SW 1271 (cell line): Measurements from ENCODE around the gene PACS1.
"Not testable (repeated sequence)": the region's sequence is repeated elsewhere in the genome, so short reads cannot be mapped to it uniquely, and the experiment has no call there.

Experiments used
- DNase-seq, 2 experiments: peaks; one replicate each; lab custom pipeline; 2025; lab: John Stamatoyannopoulos, UW

PACS1 gene

GRCh38 chr11:66111158-66111557 is 41.1 kb downstream of the PACS1 start:
- no peak for DNase-seq

GRCh38 chr11:66112041-66112491 is 42.0 kb downstream of the PACS1 start:
- no peak for DNase-seq

GRCh38 chr11:66112601-66113499 is 42.8 kb downstream of the PACS1 start:
- peak; percentile 51 to 87 for DNase-seq

GRCh38 chr11:66114957-66115356 is 44.9 kb downstream of the PACS1 start:
- not testable (repeated sequence) for DNase-seq

GRCh38 chr11:66115638-66116301 is 45.7 kb downstream of the PACS1 start:
- no peak for DNase-seq

DNA sequence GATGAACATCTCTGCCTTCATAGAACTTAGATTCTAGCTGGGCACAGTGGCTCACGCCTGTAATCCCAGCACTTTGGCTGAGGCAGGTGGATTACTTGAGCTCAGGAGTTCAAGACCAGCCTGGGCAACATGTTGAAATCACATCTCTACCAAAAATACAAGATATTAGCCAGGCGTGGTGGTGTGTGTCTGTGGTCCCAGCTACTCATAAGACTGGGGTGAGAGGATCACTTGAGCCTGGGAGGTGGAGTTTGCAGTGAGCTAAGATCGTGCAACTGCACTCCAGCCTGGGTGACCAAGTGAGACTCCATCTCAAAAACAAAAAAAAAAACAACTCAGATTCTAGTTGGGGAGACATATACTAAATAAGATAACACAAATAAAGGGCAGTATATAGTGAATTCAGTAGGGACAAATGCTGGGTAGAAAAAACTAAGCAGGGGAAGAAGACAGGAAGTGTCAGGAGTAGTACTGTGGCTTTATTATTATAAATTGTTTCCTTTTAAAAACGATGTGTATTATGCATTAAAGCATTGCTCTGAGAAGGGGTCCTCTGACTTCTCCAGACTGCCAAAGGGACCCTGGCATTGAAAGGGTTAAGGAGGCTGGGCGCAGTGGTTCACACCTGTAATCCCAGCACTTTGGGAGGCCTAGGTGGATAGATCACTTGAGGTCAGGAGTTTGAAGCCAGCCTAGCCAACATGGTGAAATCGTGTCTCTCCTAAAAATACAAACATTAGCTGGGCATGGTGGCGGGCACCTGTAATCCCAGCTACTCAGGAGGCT is 46.7 kb downstream of the PACS1 start:
- no peak for DNase-seq

GRCh38 chr11:66118847-66119246 is 48.8 kb downstream of the PACS1 start:
- no peak for DNase-seq

GRCh38 chr11:66119348-66120133 is 49.5 kb downstream of the PACS1 start:
- DNase-seq, result peak; percentile 40 to 91

GRCh38 chr11:66121466-66121865 is 51.4 kb downstream of the PACS1 start:
- no peak for DNase-seq

DNA sequence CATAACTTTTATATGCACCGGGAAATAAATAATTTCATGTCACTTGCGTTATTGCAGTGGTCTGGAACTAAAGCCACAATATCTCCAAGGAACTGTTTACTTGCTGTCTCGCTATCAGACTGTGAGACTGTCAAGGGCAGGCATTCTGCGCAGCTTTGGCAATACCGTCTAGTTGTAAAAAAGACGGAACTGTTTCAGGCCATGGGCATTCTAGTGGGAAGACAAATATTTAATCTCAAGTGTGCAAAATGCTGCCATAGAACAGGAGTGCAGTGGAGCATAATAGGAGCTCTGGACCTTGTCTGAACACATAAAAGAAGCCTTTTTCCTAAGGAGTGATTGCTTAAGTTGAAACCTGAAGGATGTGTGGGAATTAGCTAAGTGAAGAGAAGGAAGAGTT is 53.8 kb downstream of the PACS1 start:
- no peak for DNase-seq

DNA sequence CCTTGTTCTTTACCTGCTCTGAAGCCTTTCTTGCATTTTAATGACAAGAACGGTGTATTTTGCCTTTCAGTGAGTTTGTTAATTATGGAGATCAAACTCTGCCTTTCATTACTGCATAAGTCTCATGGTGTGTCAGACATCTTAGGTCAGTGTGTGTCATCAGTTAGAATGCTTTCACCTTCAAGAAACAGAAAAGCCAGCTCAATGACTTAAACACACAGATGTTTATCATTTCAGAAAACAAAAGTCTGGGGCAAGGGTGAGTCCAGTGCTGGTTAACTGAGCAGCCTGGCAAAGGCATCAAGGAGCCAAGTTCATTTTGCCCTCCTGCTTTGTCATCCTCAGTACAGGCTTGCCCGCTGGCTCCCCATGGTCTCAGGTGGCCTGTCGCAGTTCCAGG is 54.5 kb downstream of the PACS1 start:
- DNase-seq, result no peak

- no peak for DNase-seq
Observed at GRCh38 chr11:66126064-66126463, 56.0 kb downstream of the PACS1 start.

- DNase-seq, result no peak
Observed at GRCh38 chr11:66126808-66127555, 56.9 kb downstream of the PACS1 start.

GRCh38 chr11:66130978-66131377 is 60.9 kb downstream of the PACS1 start:
- DNase-seq, result no peak

GRCh38 chr11:66131937-66132632 is 62.0 kb downstream of the PACS1 start:
- no peak for DNase-seq

DNA sequence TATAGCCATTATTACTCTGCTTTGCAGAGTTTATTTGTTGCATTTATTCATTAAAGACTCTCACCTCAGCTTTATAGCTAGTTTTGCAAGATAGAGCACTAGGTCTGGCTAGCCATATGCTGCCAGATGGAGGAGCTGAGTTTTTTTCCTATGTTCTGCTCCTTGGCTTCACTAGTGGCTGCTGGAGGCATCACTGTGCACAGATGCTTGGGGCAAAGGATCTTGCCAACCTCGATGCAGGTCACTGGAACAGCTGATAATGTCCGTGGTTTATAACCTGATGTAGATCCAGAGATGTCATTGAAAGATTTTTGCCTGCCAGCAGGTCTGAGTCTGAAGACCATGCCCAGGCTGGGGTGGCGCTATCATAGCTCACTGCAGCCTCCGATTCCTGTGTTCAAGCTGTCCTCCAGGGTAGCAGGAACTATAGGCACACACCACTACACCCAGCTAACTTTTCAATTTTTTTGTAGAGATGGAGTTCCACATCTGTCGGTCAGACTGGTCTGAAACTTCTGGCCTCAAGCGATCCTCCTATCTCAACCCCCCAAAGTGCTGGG is 63.2 kb downstream of the PACS1 start:
- no peak for DNase-seq

GRCh38 chr11:66136752-66137123 is 66.7 kb downstream of the PACS1 start:
- no peak for DNase-seq

- DNase-seq, result no peak
Observed at GRCh38 chr11:66139817-66140404, 69.8 kb downstream of the PACS1 start.
